ENCODE data around the gene ADGRG2. TPM values are rescaled to one million over a fixed set of nuclear protein-coding genes. Genes with fewer than 3 reads are reported as not detected.

The ADGRG2 gene
- total and polyA plus RNA-seq, 2 donors (not counting 1 experiment from before 2014, with no cell fraction given): not detected

GRCh38 chrX:19028560-19028959 lies 93.7 kb downstream of the ADGRG2 start:
- H3K9me3 Mint-ChIP-seq (ENCODE audit: insufficient read depth): no peaks in the 10 kb centered on the region
- H3K4me3 ChIP-seq (ENCODE audit: control extremely low read depth in 1 of 5, extremely low read depth in 1 of 5, insufficient read depth in 1 of 5, low read depth in 2 of 5, low read length in 4 of 5): no peak overlapping the region
- H3K79me2 ChIP-seq (ENCODE audit: control insufficient read depth, insufficient read depth, low read length): no peaks in the 10 kb centered on the region
- ChIA-PET CTCF (interaction anchor here (0.8 kb wide), 1 partner anchor 14 kb away, joined by 4 read pairs; no protein-coding TSS in a partner anchor), POLR2A (no interaction called here)
- no peaks in the 10 kb centered on the region for H3K27me3 ChIP-seq (replicated peaks in 1 of 4; ENCODE audit: control extremely low read depth in 1 of 4, control insufficient read depth in 3 of 4, insufficient read depth in 4 of 4, low read length in 3 of 4)
- H3K4me1 Mint-ChIP-seq: no peaks in the 10 kb centered on the region
- no peak overlapping the region for H3K27ac ChIP-seq (ENCODE audit: low read length in 2 of 2)
- H3K27me3 Mint-ChIP-seq: no peaks in the 10 kb centered on the region
- H3K4me2 ChIP-seq (replicated peaks; ENCODE audit: low read depth, low read length, poor library complexity, severe bottlenecking): no peak overlapping the region
- ATAC-seq (ENCODE audit: low read depth): no peak
- H4K20me1 ChIP-seq (ENCODE audit: control insufficient read depth, insufficient read depth, low read length, poor library complexity, severe bottlenecking): no peaks in the 10 kb centered on the region
- no peaks in the 10 kb centered on the region for H3K9me3 ChIP-seq (ENCODE audit: control extremely low read depth in 1 of 3, control insufficient read depth in 2 of 3, insufficient read depth in 1 of 3, low read length in 2 of 3)
- no peak overlapping the region for H3K4me3 Mint-ChIP-seq
- no peak overlapping the region for H3K9ac ChIP-seq (ENCODE audit: low read length)
- no peak for DNase-seq
- no peak for TF ChIP-seq CTCF (IDR thresholded peaks at IDR 0.05)
- no peak for TF ChIP-seq EZH2 (IDR thresholded peaks at IDR 0.05; ENCODE audit: borderline replicate concordance, insufficient read depth, low read depth, low read length, poor library complexity, severe bottlenecking)
- no peak overlapping the region for H2AFZ ChIP-seq (ENCODE audit: insufficient read depth, low read depth, low read length, poor library complexity, severe bottlenecking)
- no peaks in the 10 kb centered on the region for H3K36me3 ChIP-seq (replicated peaks in 1 of 2; ENCODE audit: control extremely low read depth in 1 of 2, control insufficient read depth in 1 of 2, extremely low read depth in 1 of 2, insufficient read depth in 2 of 2, low read length in 1 of 2)
- H3K4me1 ChIP-seq (ENCODE audit: control insufficient read depth in 2 of 2, insufficient read depth in 2 of 2, low read length in 2 of 2): no peaks in the 10 kb centered on the region
- no peak overlapping the region for H3K27ac Mint-ChIP-seq
- intact Hi-C loops (cut with micrococcal nuclease): no loop called here
- WGBS (ENCODE audit: insufficient coverage): 95% methylated on average over 4 of the region's 6 CpGs

GRCh38 chrX:19024366-19024765 lies 97.9 kb downstream of the ADGRG2 start:
- Histone ChIP-seq H3K4me2 (replicated peaks; ENCODE audit: low read depth, low read length, poor library complexity, severe bottlenecking) (no peak overlapping the region), H2AFZ (ENCODE audit: insufficient read depth, low read depth, low read length, poor library complexity, severe bottlenecking) (no peak overlapping the region), H3K4me3 (ENCODE audit: control extremely low read depth in 1 of 5, extremely low read depth in 1 of 5, insufficient read depth in 1 of 5, low read depth in 2 of 5, low read length in 4 of 5) (no peak overlapping the region), H3K27me3 (replicated peaks in 1 of 4; ENCODE audit: control extremely low read depth in 1 of 4, control insufficient read depth in 3 of 4, insufficient read depth in 4 of 4, low read length in 3 of 4) (no peaks in the 10 kb centered on the region), H3K9ac (ENCODE audit: low read length) (no peak overlapping the region), H3K36me3 (replicated peaks in 1 of 2; ENCODE audit: control extremely low read depth in 1 of 2, control insufficient read depth in 1 of 2, extremely low read depth in 1 of 2, insufficient read depth in 2 of 2, low read length in 1 of 2) (no peaks in the 10 kb centered on the region), H3K27ac (ENCODE audit: low read length in 2 of 2) (no peak overlapping the region), H3K79me2 (ENCODE audit: control insufficient read depth, insufficient read depth, low read length) (no peaks in the 10 kb centered on the region), H3K4me1 (ENCODE audit: control insufficient read depth in 2 of 2, insufficient read depth in 2 of 2, low read length in 2 of 2) (no peaks in the 10 kb centered on the region), H3K9me3 (ENCODE audit: control extremely low read depth in 1 of 3, control insufficient read depth in 2 of 3, insufficient read depth in 1 of 3, low read length in 2 of 3) (no peaks in the 10 kb centered on the region), H4K20me1 (ENCODE audit: control insufficient read depth, insufficient read depth, low read length, poor library complexity, severe bottlenecking) (no peaks in the 10 kb centered on the region)
- ChIA-PET POLR2A (no interaction called here), CTCF (no interaction called here)
- H3K9me3 Mint-ChIP-seq (ENCODE audit: insufficient read depth): no peaks in the 10 kb centered on the region
- no peaks in the 10 kb centered on the region for H3K4me1 Mint-ChIP-seq
- no peak overlapping the region for H3K27ac Mint-ChIP-seq
- no peak for TF ChIP-seq EZH2 (IDR thresholded peaks at IDR 0.05; ENCODE audit: borderline replicate concordance, insufficient read depth, low read depth, low read length, poor library complexity, severe bottlenecking)
- no peak for TF ChIP-seq CTCF (IDR thresholded peaks at IDR 0.05)
- H3K27me3 Mint-ChIP-seq: no peaks in the 10 kb centered on the region
- ATAC-seq (ENCODE audit: low read depth) (no peak), DNase-seq (no peak)
- H3K4me3 Mint-ChIP-seq: no peak overlapping the region
- no CpG with 5 or more reads among the region's 4 CpGs for WGBS (ENCODE audit: insufficient coverage)
- intact Hi-C loops (cut with micrococcal nuclease): no loop called here

All from B cell (primary cell).